Activated T-helper 17 cell treated with anti-CD3 and anti-CD28 coated beads, Interleukin-2, amount 50 U/mL, for 72 hours (primary cell): ENCODE data around the gene PDE6A. TPM values are rescaled to one million over a fixed set of nuclear protein-coding genes. Genes with fewer than 3 reads are reported as not detected.

ENCODE experiments used
- ATAC-seq: fragments of 150-1000 bp; cut with Tn5 transposase; replicated peaks from 2 replicates; pipeline ENCODE4 v1.10.0; 2021; ENCODE audit warnings: mild to moderate bottlenecking, moderate library complexity
- H3K27ac Mint-ChIP-seq: one replicate; pipeline ENCODE4 v1.8.0; 2022; ENCODE audit warnings: mixed read lengths
- H3K27me3 Mint-ChIP-seq: one replicate; pipeline ENCODE4 v1.8.0; 2022; ENCODE audit warnings: mixed read lengths
- H3K36me3 Mint-ChIP-seq: one replicate; pipeline ENCODE4 v1.8.0; 2022; ENCODE audit warnings: low read depth, mild to moderate bottlenecking, mixed read lengths
- H3K4me1 Mint-ChIP-seq: one replicate; pipeline ENCODE4 v1.8.0; 2022; ENCODE audit warnings: mixed read lengths
- H3K4me3 Mint-ChIP-seq: one replicate; pipeline ENCODE4 v1.8.0; 2022; ENCODE audit warnings: mild to moderate bottlenecking, mixed read lengths
- H3K9me3 Mint-ChIP-seq: one replicate; pipeline ENCODE4 v1.8.0; 2022; ENCODE audit warnings: mixed read lengths
- total RNA-seq, 2 donors: library from RNA; stranded (reverse); gene quantifications; one replicate each; pipeline ENCODE4 v1.2.3, GENCODE V29; 2022

The PDE6A gene
- total RNA-seq, 2 donors from 2014 or later, result not detected

- no peaks in the 10 kb centered on the region for H3K27me3 Mint-ChIP-seq
- peaks cover 6% of the 10 kb centered on the region for H3K4me1 Mint-ChIP-seq
- H3K9me3 Mint-ChIP-seq, result no peaks in the 10 kb centered on the region
- peak; percentile 65 for ATAC-seq
- no peak overlapping the region for H3K27ac Mint-ChIP-seq
- peaks cover 6% of the 10 kb centered on the region for H3K36me3 Mint-ChIP-seq
- H3K4me3 Mint-ChIP-seq, result no peak overlapping the region
Measured at GRCh38 chr5:149828161-149829011, 116.2 kb downstream of the PDE6A start.

GRCh38 chr5:149827546-149827945 is 117.0 kb downstream of the PDE6A start:
- Mint-ChIP-seq H3K27me3 (no peaks in the 10 kb centered on the region), H3K36me3 (peaks cover 6% of the 10 kb centered on the region), H3K4me3 (no peak overlapping the region), H3K9me3 (no peaks in the 10 kb centered on the region), H3K27ac (no peak overlapping the region), H3K4me1 (peaks cover 6% of the 10 kb centered on the region)
- no peak for ATAC-seq

GRCh38 chr5:149827086-149827485 is 117.5 kb downstream of the PDE6A start:
- no peak overlapping the region for H3K27ac Mint-ChIP-seq
- peaks cover 6% of the 10 kb centered on the region for H3K36me3 Mint-ChIP-seq
- H3K9me3 Mint-ChIP-seq, result no peaks in the 10 kb centered on the region
- no peak for ATAC-seq
- no peaks in the 10 kb centered on the region for H3K27me3 Mint-ChIP-seq
- no peak overlapping the region for H3K4me3 Mint-ChIP-seq
- H3K4me1 Mint-ChIP-seq, result peaks cover 6% of the 10 kb centered on the region

GRCh38 chr5:149826574-149826973 is 118.0 kb downstream of the PDE6A start:
- no peak for ATAC-seq
- no peaks in the 10 kb centered on the region for H3K27me3 Mint-ChIP-seq
- no peak overlapping the region for H3K4me3 Mint-ChIP-seq
- no peaks in the 10 kb centered on the region for H3K9me3 Mint-ChIP-seq
- H3K27ac Mint-ChIP-seq, result no peak overlapping the region
- peaks cover 6% of the 10 kb centered on the region for H3K4me1 Mint-ChIP-seq
- peaks cover 6% of the 10 kb centered on the region for H3K36me3 Mint-ChIP-seq

- Mint-ChIP-seq H3K27me3 (no peaks in the 10 kb centered on the region), H3K9me3 (no peaks in the 10 kb centered on the region), H3K4me3 (no peak overlapping the region), H3K36me3 (peaks cover 6% of the 10 kb centered on the region), H3K27ac (no peak overlapping the region), H3K4me1 (peaks cover 6% of the 10 kb centered on the region)
- no peak for ATAC-seq
Measured at GRCh38 chr5:149824846-149825245, 119.7 kb downstream of the PDE6A start.

GRCh38 chr5:149824120-149824519 is 120.5 kb downstream of the PDE6A start:
- Mint-ChIP-seq H3K27me3 (no peaks in the 10 kb centered on the region), H3K36me3 (peaks cover 6% of the 10 kb centered on the region), H3K27ac (no peak overlapping the region), H3K4me3 (no peak overlapping the region), H3K4me1 (peaks cover 6% of the 10 kb centered on the region), H3K9me3 (no peaks in the 10 kb centered on the region)
- ATAC-seq, result no peak

- H3K36me3 Mint-ChIP-seq, result peaks cover 6% of the 10 kb centered on the region
- H3K4me1 Mint-ChIP-seq, result peaks cover 2% of the 10 kb centered on the region
- H3K27me3 Mint-ChIP-seq, result no peaks in the 10 kb centered on the region
- H3K4me3 Mint-ChIP-seq, result no peak overlapping the region
- ATAC-seq, result no peak
- no peak overlapping the region for H3K27ac Mint-ChIP-seq
- H3K9me3 Mint-ChIP-seq, result no peaks in the 10 kb centered on the region
Measured at GRCh38 chr5:149823375-149823774, 121.2 kb downstream of the PDE6A start.

GRCh38 chr5:149822301-149822700 is 122.3 kb downstream of the PDE6A start:
- H3K9me3 Mint-ChIP-seq, result no peaks in the 10 kb centered on the region
- H3K4me1 Mint-ChIP-seq, result no peaks in the 10 kb centered on the region
- H3K36me3 Mint-ChIP-seq, result peaks cover 4% of the 10 kb centered on the region
- H3K27ac Mint-ChIP-seq, result no peak overlapping the region
- H3K4me3 Mint-ChIP-seq, result no peak overlapping the region
- peak; percentile 16 for ATAC-seq
- H3K27me3 Mint-ChIP-seq, result no peaks in the 10 kb centered on the region

GRCh38 chr5:149820536-149821510 is 123.8 kb downstream of the PDE6A start:
- H3K4me1 Mint-ChIP-seq, result no peaks in the 10 kb centered on the region
- no peaks in the 10 kb centered on the region for H3K36me3 Mint-ChIP-seq
- ATAC-seq, result no peak
- H3K4me3 Mint-ChIP-seq, result no peak overlapping the region
- no peaks in the 10 kb centered on the region for H3K9me3 Mint-ChIP-seq
- no peaks in the 10 kb centered on the region for H3K27me3 Mint-ChIP-seq
- H3K27ac Mint-ChIP-seq, result no peak overlapping the region

GRCh38 chr5:149820012-149820411 is 124.6 kb downstream of the PDE6A start:
- Mint-ChIP-seq H3K36me3 (no peaks in the 10 kb centered on the region), H3K27ac (no peak overlapping the region), H3K27me3 (no peaks in the 10 kb centered on the region), H3K9me3 (no peaks in the 10 kb centered on the region), H3K4me3 (no peak overlapping the region), H3K4me1 (no peaks in the 10 kb centered on the region)
- no peak for ATAC-seq

- H3K27ac Mint-ChIP-seq, result no peak overlapping the region
- no peaks in the 10 kb centered on the region for H3K4me1 Mint-ChIP-seq
- ATAC-seq, result no peak
- H3K4me3 Mint-ChIP-seq, result no peak overlapping the region
- no peaks in the 10 kb centered on the region for H3K36me3 Mint-ChIP-seq
- H3K9me3 Mint-ChIP-seq, result no peaks in the 10 kb centered on the region
- no peaks in the 10 kb centered on the region for H3K27me3 Mint-ChIP-seq
Measured at GRCh38 chr5:149818116-149818515, 126.5 kb downstream of the PDE6A start.

- H3K9me3 Mint-ChIP-seq, result no peaks in the 10 kb centered on the region
- H3K27me3 Mint-ChIP-seq, result no peaks in the 10 kb centered on the region
- no peaks in the 10 kb centered on the region for H3K36me3 Mint-ChIP-seq
- H3K4me3 Mint-ChIP-seq, result no peak overlapping the region
- H3K4me1 Mint-ChIP-seq, result no peaks in the 10 kb centered on the region
- H3K27ac Mint-ChIP-seq, result no peak overlapping the region
- ATAC-seq, result no peak
Measured at GRCh38 chr5:149817539-149818060, 127.0 kb downstream of the PDE6A start.

- Mint-ChIP-seq H3K4me3 (no peak overlapping the region), H3K9me3 (no peaks in the 10 kb centered on the region), H3K4me1 (no peaks in the 10 kb centered on the region), H3K27ac (no peak overlapping the region), H3K36me3 (no peaks in the 10 kb centered on the region), H3K27me3 (no peaks in the 10 kb centered on the region)
- no peak for ATAC-seq
Measured at GRCh38 chr5:149816661-149817060, 127.9 kb downstream of the PDE6A start.

GRCh38 chr5:149811453-149811852 is 133.1 kb downstream of the PDE6A start:
- ATAC-seq, result no peak
- H3K27me3 Mint-ChIP-seq, result no peaks in the 10 kb centered on the region
- H3K9me3 Mint-ChIP-seq, result no peaks in the 10 kb centered on the region
- no peaks in the 10 kb centered on the region for H3K4me1 Mint-ChIP-seq
- no peaks in the 10 kb centered on the region for H3K36me3 Mint-ChIP-seq
- no peak overlapping the region for H3K27ac Mint-ChIP-seq
- H3K4me3 Mint-ChIP-seq, result no peak overlapping the region
